ENCODE data around the gene AATF.

The AATF gene

DNA sequence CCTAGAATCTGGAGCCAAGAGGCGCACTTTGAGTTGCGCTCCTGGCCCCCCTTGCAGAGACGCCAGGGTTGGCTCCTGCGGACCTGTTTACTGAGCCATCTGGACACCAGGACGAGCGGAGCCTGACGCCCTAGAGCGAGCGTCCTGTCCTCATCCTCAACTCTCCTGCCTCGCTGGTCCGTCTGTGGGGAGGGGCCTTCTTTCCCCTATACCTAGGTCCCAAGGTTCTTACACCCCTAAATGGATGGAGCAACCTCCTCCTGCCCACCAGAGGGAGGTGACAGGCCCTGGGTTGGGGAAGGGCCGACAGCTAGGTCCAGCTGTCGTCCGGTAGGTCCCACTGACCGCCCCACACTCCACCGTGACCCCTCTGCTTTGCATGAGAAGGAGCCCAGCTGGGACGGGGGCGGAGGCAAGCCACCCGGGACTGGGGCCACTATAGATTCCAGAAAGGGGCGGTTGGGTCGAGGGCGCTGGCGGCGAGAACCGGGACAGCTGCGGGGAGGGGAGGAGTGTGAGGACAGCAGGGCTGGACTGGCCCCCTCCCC lies 14.5 kb upstream of the AATF start:
- no peak for DNase-seq (ENCODE audit: low read depth)
- TF ChIP-seq, protein P1, sequence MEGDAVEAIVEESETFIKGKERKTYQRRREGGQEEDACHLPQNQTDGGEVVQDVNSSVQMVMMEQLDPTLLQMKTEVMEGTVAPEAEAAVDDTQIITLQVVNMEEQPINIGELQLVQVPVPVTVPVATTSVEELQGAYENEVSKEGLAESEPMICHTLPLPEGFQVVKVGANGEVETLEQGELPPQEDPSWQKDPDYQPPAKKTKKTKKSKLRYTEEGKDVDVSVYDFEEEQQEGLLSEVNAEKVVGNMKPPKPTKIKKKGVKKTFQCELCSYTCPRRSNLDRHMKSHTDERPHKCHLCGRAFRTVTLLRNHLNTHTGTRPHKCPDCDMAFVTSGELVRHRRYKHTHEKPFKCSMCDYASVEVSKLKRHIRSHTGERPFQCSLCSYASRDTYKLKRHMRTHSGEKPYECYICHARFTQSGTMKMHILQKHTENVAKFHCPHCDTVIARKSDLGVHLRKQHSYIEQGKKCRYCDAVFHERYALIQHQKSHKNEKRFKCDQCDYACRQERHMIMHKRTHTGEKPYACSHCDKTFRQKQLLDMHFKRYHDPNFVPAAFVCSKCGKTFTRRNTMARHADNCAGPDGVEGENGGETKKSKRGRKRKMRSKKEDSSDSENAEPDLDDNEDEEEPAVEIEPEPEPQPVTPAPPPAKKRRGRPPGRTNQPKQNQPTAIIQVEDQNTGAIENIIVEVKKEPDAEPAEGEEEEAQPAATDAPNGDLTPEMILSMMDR (IDR thresholded peaks at IDR 0.05; ENCODE audit: low read length, missing control alignments) = no peak
- H3K4me3 ChIP-seq (replicated peaks; ENCODE audit: low read depth, low read length) = no peak overlapping the region

DNA sequence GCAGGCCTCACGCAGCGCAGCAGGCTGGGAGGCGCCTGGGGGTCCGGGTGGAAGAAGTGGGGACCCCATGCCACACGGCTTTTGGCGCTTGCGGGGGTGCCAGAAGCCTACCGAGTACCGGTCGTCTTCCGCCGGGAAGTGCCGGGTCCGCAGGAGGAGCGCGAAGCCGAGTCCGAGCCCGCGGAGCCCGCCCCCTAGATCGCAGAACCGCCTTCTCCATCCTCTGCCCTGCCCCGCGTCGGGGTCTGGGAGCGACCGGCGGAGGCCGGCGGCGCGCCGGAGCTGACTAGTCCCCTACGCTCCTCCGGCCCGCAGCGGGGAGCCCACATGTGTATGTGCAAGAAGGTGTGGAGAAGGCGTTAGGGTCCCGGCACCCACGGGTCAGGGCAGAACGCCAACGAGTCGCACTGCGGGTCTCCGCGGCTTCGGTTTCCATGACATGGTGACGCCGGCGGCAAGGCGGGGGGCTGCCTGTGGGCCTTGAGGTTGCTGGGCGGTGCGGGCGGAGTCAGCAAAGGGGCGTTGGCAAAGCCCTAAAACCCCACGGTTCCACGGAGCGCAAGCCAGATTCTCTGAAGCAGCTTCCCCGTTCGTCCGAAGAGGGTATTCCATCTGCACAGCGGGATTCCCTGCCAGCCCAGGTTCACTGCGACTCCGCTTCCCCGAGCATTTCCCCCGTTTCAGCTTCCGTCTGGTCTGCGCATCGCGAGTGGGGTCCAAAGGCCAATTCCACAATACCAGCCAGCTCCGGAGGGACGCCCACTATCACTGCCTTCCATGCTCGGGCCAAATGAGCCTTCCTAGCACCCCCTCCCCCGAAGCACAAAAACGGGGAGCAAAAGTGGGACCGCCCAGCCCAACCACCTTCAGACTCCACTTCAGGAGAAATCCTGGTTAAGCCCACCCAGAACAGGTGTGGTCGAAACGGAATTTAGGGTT lies 13.8 kb upstream of the AATF start:
- TF ChIP-seq, protein P1 (IDR thresholded peaks at IDR 0.05; ENCODE audit: low read length, missing control alignments) = no peak
- H3K4me3 ChIP-seq (replicated peaks; ENCODE audit: low read depth, low read length) = no peak overlapping the region
- no peak for DNase-seq (ENCODE audit: low read depth)

DNA sequence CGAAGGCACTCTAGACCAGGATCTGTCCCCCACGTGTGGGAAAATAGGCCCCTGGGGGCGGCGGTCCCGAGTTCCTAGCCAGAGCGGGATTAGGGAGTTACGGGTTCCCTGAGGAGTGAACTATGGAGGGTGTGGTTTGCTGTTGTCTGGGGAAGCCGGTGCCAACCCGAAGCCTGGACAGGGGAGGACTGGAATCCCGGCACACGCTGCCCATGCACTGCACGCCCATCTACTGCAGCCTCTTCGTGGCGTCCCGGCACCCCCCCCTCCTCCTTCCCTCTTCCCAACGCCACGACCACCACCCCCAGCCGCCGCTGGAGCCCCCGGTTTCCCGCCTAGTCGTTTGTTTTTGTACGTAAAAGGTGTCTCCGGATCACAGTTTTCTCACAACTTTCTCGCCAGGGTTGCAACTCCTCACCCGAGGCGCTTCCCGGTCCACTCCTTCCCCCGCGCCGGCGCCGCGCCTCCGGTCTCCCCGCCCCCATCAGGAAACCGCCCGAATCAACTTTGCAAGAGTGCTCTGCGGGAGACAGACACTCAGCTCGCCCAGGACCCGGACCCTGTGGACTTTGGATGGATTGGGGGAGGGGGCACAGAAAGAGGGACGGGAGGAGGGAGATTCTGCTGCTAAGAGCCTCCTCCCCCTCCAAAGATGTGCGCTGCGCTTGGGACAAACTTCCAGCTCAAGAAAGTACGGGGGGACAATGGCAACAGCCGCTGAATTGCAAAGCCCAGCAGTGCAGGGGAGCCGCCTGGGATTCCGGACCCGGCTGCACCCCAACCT lies 12.9 kb upstream of the AATF start:
- H3K4me3 ChIP-seq (replicated peaks; ENCODE audit: low read depth, low read length) = no peak overlapping the region
- TF ChIP-seq, protein P1 (IDR thresholded peaks at IDR 0.05; ENCODE audit: low read length, missing control alignments) = no peak
- DNase-seq (ENCODE audit: low read depth) = no peak

DNA sequence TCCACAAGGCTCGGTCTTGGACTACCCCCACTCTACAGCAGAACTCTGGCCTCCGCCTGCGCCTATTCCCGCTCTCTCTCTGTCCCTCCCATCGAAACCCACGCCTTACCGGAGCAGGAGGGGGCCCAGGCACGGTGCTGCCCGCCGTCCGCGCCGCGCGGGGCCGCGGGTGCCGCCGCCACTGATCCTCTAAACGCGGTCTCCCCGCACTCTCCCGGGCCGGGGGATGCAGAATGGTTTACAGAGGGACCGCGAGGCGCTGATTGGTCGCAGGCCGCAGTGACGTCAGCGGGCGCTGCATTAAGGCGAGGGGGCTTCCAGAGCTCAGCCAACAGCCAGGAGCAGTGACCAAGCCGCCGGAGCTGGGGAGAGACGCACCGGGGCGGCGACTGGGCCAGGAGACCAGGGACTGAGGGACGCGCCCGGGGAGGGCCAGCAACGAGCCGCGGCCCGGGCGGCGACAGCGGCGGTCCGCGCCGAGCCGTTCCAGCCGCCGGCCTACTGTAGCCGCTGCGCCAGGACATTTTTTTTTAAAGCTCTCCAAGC lies 12.2 kb upstream of the AATF start:
- TF ChIP-seq, protein P1 (IDR thresholded peaks at IDR 0.05; ENCODE audit: low read length, missing control alignments) = no peak
- DNase-seq (ENCODE audit: low read depth) = no peak
- H3K4me3 ChIP-seq (replicated peaks; ENCODE audit: low read depth, low read length) = no peak overlapping the region

DNA sequence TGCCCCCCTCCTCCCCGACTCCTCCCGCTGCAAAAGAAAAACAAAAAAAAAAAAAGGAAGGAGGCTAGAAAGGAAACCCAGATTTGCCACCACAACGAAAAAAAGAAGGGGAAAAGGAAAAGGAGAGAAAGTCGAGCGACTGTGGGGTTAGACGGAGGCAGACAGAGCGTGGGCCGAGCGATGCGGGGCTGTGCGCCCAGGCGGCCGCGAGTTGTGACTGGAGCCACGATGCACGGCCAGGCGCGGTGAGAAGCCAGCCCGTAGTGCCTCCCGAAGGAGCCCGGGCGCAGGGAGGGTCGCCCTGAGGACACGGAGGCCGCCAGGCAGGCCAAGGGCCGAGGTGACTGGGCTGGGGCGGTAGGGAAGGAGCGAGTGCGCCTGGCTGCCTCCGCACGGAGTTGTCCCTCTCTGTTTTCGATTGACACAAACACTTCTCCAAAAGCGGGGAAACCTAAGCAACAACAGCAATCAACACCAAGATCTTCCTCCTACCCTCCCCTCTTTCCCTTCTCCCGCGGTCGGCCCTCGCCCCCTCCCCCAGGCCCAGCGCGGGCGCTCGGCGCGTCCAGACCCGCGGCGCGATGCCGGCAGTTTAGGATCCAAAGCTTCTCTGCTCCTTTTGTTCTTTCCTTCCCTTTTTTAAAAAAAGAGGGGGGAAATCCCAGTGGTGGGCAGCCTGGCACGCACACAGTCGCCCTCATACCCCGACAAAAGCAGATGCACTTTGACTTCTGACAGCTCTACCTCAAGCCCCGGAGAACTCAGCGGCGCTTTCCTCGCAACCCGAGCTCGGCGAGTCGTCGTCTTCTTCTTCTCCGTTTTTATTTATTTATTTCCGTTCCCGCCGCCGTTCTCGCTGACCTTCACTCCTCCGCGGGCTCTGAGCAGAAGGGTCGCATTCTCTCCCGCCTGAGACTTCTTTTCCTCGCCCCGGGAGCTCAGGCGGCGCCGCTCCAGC lies 11.5 kb upstream of the AATF start, which contains the start of gene LHX1:
TSS of gene LHX1 (plus strand) at position 475 of the 958 bp plus-strand sequence. CDS start 723 bp downstream, outside the sequence.
- DNase-seq (ENCODE audit: low read depth) = no peak
- no peak within 1 kb of the TSS for H3K4me3 ChIP-seq (replicated peaks; ENCODE audit: low read depth, low read length)
- TF ChIP-seq, protein P1 (IDR thresholded peaks at IDR 0.05; ENCODE audit: low read length, missing control alignments) = no peak
